ENCODE results near the gene TSPAN4. TPM values are rescaled to one million over a fixed set of nuclear protein-coding genes. Genes with fewer than 3 reads are reported as not detected.

TSPAN4 gene
- total RNA-seq, 1 experiment from 2014 or later = 95.2 TPM

DNA sequence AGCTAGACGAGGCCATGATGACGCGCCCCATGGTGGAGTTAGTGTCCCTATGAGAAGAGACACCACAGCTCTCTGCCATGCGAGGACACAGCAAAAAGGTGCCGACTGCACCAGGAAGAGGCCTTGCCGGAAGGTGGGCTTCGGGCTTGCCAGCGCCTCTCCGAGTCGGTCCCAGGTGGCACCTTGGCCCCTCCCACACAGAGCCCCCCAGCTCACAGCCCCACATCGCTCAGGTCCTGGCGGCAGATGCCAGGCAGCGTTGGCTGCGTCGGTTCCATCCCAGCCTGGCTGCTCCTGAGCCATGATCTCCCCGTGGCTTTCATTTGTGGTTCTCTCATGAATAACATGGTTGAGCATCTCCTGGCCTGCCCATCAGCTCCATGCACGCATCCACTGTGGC is 43.9 kb downstream of the TSPAN4 start:
- no peak for DNase-seq (ENCODE audit: low read depth)

DNA sequence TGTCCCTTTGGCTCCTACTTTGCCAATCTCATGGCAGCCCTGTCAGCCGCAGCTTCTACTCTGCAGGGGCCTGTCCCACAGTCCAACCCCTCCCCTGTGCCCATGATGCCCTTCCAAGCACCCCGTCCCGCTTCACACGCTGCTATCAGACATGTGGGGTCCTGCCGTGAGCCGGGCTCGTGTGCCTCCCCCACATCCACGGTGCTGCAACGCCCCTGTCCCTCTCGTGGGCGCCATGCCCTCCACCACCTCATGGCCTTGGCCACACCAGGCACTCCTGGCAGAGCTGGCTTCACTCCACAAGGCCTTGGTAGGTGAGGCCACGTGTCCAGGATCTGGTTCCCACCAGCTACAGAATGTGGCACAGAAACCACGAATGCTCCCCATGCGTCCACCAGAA is 44.9 kb downstream of the TSPAN4 start:
- DNase-seq (ENCODE audit: low read depth) = no peak

DNA sequence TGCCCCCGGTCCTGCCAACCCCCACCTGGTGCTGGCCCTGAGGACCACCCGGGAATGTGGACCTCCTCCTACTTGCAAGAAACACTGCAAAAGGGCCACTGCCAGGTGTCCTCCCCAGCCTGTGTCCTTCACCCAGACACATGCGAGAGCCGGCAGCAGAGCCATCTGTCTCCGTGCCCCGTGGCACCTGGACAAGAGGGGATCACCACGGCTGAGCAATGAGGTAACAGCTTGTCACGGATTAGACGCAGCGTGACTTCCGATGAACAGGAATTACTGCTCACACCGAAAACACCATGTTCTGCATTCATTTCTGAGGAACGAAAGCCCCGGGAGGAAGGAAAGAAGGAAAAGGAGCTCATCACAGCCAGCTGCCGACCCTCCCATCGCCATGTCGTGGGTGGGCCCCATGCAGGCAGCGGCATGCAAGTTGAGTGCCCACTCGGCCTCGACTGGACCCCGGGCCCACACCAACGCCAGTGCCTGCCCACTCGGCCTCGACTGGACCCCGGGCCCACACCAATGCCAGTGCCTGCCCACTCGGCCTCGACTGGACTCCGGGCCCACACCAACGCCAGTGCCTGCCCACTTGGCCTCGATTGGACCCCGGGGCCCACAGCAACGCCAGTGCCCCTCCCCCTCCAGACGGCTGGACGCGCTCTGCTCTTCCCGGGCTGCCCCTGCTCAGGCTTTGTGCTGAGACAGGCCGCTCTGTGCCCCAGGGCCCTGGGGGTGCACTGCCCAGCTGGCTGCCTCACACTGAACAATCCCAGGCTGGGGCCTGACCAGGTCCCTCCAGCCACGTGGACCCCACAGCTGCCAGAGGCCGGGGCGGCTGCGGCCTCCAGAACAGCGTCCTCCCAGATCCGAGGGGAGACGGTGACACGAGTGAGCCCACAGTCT is 45.9 kb downstream of the TSPAN4 start:
- DNase-seq (ENCODE audit: low read depth) = no peak

DNA sequence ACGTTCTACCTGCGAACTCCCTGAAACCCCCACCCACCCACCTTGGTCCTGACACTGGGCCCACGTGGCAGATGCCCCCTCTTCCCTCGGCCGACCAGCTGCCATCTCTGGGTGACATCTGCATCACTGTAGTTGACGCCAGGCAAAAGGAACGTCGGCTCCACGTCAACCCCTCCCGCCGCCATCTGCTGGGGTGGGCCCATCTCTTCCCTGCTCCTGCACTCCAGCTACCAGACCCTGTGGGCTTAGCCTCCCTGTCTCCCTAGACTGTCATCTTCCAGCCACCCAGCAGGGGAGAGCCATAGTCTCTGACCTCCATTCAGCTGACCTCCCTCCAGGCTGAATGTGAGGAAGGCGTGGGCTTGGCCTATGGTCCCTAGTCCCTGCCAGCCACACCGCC is 46.6 kb downstream of the TSPAN4 start:
- no peak for DNase-seq (ENCODE audit: low read depth)

DNA sequence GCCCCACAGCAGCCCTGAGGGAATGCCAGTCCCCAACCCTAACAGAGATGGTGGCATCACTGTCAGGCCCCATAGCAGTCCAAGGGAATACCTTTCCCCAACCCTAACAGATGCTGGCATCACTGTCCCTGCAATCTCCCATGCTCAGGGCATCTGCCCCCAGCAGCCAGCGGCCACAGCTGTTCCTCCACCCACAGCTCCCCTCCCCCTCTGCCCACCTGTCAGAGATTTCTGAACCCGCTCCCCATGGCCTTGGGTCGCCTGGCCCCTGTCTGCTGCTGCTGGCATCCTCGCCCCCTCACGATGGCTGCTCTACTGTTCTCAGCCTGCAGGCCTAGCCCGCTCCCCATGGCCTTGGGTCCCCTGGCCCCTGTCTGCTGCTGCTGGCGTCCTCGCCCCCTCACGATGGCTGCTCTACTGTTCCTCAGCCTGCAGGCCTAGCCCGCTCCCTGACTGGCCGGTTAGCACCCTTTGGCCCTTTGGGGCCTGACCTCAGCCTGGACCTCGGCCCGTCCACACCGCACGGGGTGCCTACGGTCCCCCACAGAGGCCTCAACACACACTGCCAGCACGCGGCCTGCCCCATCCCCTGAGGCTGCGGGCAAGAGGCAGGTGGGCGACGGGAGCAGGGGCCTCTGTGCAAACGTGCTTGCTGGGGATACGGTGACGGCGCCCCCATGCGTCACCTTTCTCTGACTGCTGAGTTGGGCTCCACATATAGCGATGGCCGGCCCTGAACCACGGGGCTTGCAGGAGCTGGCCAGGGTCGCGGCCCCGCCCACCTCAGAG is 47.2 kb downstream of the TSPAN4 start:
- no peak for DNase-seq (ENCODE audit: low read depth)

DNA sequence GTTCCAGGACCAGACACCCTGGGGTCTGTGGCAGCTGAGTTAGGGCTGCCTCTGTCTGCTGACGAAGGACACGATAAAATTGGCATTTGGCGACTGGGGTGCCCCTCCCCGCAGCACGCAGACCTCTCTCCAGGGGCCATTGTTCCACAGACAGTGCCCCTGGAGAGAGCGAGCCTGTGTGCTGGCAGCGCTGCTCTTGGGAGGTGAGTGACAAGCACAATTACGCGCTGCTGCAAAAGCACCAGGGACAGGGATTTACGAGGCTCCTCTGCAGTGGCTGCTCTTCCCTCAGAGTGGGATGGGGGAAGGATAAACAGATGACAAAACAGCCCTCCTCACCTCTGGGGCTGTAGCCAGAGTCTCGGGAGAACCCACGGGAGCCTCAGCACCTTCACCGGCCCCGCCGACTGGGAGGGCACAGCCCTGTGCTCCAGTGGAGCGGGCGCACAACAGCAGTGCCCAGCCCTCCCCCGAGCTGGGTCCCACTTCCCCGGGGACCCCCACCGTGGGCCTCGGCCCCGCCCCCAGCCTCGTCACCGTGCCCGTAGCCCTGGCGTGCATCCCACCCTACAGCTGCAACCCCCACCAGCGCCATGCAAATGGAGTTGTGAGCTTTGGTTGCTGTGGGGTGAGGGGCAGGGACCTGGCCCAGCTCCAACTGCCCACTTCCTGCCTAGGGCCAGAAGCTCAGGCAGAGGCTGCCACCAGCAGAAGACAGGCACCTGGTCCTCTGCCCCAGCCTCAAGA is 48.3 kb downstream of the TSPAN4 start:
- no peak for DNase-seq (ENCODE audit: low read depth)

DNA sequence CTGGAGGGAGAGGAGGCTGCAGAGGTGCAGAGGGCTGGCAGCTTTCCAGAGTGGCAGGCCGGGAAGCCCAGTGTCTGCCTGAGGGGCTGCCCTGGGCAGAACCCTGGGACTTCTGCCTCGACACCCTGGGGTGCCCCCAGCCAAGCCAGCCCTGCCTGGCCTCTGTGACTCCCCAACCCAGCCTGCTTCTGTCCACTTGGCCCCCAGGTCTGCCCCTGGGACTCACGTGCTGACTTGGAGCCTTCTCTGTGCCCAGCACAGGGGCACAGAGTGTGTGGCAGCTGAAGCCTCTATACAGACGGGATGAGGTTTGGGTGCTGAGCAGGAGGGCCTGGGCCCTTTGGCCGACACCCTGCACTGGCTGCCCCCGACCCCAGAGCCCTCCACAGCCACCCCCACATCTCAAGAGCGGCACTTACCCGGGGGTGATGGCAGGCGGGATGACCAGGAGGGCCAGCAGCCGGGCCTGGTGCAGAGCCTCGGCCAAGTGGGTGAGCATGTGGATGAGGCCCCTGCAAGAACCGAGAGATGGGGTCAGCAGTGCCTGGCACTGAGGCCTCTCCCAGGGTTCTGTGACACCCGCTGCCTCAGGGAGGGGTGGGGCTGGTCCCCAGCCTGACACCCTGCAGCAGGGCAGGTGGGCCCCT is 50.5 kb downstream of the TSPAN4 start:
- no peak for DNase-seq (ENCODE audit: low read depth)

DNA sequence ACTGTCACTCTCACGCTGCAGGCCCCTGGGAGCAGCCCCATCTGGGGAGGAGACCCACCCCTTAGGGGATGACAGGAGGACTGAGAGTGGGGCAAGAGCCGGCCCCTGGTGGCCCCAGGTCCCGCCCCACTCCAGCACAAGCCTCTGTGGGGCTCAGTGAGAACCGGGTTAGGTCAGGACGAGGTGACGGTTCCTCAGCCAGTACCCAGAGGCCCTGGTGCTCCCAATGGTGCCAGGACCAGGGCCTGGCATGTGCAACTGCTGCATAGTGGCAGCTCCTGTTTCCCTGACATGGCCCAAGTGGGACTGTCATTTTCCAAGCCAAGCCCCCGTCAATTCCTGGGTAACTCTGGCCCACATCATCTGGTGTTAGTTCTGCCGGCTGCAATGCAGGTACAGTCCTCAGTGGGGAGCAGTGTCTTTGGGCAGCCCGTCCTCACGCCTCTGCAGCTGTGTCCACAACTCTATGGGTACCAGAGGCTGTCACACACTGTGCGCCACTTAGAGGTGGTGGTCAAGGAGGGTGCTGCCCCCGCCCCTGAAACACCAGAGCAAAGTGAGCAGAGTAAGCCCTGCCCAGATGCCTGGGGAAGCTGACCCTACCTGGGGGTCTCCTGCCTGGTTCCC is 52.0 kb downstream of the TSPAN4 start:
- DNase-seq (ENCODE audit: low read depth) = no peak

DNA sequence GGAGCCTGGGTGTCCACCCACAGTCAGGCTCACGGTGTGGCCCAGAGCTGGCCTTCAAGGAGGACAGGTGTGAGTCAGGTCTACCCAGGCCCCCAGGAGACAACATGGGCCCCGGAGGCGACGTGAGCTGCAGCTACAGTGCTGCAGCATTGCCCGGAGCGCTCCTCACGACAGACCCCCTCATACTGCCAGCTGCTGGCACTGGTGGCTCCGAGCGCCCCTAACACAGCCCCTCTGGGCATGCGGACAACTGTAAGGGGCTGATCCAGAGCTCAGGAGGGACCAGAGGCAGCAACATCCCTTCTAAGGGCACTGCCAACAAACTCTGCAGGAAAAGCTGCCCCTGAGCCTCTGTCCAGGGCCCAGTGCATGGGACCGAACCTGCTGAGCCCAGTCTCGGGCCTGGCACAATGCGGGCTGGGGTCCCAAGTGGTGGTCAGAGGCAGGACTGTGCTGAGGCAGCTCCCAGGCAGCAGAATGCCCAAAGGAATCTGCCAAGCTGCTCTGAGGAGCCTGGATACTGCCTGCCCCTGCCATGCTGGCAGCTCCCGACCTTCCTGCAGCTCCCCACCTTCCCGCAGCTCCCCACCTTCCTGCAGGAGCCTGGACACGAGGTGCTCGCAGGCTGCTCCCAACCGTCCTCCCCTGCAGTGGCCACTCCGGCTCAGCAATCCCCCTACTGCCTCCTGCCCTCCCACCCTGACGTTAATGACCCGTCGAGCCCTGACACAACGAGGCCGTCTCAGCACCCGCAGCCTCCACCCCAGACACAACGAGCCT is 52.9 kb downstream of the TSPAN4 start:
- DNase-seq (ENCODE audit: low read depth) = no peak

DNA sequence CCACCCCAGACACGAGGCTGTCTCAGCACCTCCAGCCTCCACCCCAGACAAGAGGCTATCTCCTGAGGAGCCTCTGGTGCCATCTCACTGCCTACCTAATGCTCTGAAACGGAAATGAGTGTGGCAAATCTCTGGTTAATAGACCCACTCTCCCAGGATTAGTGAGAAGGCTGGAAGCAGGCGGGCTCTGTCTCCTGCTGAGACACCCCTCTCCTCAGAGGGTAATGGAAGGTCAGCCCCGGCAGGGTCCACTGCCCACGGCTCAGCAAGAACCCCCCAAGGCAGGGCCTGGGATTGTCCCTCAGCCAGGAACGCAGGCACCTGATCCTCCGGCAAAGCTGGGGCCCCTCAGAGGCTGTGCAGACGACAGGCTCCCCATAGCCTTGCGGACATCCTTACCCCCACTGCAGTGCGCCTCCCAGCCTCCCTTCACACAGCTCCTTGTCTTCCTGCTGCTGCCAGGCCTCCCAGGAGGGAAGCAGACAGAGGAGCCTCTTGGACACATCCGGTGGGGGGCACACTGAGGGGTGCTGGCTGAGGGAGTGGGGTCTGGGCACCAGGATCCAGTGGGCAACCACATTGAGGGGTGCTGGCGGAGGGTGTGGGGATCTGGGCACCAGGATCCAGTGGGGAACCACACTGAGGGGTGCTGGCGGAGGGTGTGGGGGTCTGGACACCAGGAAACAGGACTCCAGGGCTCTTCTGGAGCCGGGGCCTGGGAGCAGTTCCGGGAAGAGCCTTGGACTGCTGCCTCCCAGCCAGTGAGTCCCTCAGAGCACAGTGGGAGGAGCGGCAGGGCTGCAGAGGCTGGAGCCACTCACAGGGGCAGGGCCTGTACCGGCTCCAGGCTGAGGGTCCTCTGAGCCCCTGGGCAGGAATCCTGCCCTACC is 54.8 kb downstream of the TSPAN4 start:
- no peak for DNase-seq (ENCODE audit: low read depth)

DNA sequence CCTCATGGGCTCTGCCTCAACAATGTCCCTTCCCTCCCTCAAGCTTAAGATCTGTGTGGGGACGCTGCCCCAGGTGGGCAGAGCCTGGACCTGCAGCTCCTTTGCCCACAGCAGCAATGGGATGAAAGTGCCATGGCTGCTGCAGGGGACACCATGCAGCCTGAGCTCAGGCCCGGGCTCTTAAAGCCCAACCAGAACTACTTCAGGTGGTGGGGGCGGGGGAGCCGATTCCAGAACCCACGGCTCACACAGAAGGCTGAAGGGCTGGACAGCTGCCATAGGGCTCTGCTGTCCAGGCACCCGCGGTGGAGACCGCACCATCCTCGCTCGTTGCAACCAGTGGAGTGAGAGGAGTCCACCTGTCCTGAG is 55.5 kb downstream of the TSPAN4 start:
- DNase-seq (ENCODE audit: low read depth) = no peak

DNA sequence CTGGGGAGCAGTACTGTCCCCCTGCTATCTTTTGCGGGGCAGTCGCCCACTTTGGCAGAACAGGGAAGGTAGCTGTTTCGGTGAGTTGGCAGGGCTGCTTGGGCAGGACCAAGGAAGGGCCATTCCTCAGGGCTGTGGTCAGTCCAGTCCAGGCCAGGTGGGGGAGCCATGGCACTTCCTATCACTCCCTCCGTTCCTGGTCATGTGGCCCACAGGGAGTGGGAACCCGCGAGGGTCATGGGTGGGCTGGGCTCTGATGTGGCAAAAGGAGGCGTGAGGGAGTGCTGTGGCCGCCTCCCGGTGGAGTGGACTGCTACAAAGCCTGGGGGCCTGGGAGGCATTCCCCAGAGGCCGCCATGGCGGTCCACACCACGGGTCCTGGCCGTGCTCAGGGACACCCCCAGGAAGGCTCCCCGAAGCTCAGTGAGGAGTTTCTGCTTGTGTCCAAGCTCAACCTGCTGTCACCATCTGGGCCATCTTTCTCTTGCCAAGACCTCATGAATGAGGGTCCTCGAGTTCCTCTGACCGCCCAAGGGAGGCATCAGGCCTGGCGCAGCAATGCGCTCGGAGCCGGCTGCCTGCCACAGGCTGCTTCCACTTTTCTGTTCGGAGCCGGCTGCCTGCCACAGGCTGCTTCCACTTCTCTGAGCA is 56.0 kb downstream of the TSPAN4 start:
- no peak for DNase-seq (ENCODE audit: low read depth)

DNA sequence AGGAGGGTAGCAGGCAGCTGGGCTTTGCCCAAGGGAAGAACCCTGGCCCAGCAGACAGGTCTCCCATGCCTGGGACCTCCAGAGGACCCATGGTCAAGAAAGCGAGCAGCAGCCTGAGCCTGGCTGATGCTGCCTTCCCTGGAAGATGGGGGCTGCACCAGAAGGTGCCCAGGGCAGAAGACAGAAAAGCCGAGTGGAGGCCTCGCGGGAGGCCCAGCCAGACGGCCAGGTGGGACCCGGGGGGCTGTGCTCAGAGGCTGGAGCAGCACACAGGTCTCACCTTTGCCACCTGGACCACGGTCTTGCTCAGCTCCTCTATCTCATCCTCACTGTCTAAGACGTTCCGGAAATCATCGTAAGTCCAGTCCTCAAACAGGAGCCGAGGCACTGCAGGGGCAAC is 57.1 kb downstream of the TSPAN4 start:
- no peak for DNase-seq (ENCODE audit: low read depth)

DNA sequence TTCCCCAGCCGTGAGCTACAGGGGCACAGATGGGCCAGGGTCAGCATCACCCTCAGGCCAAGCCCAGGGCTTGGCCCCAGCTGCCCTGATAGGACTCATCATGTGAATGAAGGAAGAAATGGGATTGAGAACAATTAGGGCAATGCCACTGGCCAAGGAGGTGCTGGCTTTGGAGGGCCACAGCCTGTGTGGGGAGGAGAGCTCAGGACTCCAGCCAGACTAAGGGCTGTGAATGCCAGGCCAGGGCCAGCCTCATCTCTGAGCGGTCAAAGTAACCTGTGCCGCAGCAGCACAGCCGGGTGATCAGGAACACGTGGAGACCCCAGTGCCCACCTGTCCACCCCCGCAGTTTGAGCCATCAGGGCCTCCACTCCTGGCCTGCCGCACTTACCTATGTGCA is 57.9 kb downstream of the TSPAN4 start:
- no peak for DNase-seq (ENCODE audit: low read depth)

DNA sequence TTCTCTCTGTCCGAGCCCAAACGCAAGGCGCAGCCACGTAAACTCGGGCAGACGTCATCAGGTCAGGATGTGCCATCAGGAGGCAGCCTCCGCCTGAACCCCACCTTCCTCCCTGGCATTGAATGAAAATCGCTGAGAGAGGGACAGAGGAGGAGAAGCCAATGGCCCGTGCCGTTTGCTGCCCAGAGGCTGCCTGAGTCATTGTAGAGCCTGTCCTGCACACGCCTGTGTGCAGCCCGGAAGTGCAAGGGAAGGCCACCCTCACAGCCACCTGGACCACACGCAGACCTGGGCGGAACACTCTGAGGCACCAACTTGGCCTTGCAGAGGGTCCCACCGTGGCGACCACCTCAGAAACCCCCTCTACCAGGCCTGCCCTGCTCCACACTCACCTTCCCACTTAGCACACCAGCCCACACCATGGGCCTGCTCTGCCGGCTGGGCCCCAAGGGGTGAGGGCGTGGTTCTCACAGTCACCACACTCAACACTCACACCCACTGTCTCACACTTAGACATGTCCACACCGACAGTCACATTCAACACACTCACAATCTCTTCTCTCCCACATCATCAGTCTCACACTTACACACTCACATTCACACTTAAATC is 58.9 kb downstream of the TSPAN4 start:
- DNase-seq (ENCODE audit: low read depth) = no peak

DNA sequence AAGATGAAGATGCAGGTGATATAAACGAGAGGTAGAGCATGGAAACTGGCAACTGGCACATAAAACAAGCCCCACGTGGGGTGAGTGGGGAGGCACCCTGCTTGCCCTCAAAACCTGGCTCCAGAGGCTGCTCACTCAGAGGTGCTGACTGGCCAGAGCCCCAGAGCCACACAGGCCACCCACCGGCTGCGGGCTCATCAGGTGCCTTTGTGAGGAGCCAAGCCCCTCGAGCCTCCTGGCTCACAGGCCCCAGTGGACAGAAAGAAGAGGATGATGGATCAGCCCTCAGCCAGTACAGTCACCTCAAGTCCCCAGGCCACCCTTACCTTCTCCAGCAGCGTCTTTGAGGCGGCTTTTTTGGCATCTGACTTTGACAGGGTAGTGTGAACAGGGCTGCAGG is 61.7 kb downstream of the TSPAN4 start:
- no peak for DNase-seq (ENCODE audit: low read depth)

DNA sequence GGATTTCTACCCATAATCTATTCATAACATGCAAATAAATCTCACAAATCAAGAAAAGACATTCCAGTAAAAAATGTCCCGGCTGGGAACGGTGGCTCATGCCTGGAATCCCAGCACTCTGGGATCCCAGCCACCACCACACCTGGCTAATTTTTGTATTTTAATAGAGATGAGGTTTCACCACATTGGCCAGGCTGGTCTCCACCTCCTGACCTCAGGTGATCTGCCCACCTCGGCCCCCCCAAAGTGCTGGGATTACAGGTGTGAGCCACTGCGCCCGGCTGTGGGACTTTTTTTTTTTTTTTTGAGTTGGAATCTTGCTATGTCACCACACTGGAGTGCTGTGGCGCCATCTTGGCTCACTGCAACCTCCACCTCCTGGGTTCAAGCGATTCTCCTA is 63.3 kb downstream of the TSPAN4 start:
- no peak for DNase-seq (ENCODE audit: low read depth)

DNA sequence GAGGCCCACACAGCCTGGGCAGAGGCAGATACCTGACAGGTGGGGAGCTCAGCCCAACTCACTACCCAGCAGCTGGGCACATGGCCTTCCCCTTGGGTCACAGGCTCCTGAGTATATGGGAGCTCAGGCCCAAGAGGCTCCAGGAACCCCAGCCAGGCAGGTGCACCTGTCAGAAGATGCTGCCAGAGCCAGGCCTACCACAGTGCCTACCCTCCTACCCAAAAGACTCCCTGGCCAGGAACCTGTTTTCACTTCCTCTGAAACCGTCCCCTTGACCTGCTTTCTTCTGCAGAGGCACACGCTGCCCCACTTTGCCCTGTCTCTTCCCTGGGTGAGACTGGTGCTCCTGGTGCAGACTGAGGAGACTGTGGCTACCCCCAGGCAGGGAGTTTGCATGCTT is 65.0 kb downstream of the TSPAN4 start:
- no peak for DNase-seq (ENCODE audit: low read depth)

DNA sequence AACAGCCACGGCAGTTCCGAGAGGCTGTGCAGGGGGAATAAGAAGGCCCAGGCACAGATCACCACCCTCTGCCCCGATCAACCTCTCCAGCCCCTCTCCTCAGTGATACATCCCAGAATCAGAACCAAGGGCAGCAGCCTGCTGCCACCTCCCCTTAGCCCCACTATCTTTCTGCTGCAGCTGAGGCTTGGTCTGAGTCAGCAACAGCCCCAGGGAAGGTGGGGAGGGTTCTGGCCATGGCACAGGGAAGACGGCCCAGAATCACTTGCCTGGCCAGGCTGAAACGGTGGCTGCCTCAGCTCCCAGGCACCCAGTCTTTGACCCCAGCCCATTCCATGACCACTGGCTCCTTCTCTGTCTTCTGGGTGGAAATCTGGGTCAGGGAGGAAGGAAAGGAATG is 65.6 kb downstream of the TSPAN4 start:
- peak; percentile 50 for DNase-seq (ENCODE audit: low read depth)
